ENCODE results near the gene CAPG. TPM values are rescaled to one million over a fixed set of nuclear protein-coding genes. Genes with fewer than 3 reads are reported as not detected.
"Not testable (repeated sequence)": the region's sequence is repeated elsewhere in the genome, so short reads cannot be mapped to it uniquely, and the experiment has no call there.

Gene CAPG
- total RNA-seq, 2 donors from 2014 or later = 80.7 to 96.1 TPM

DNA sequence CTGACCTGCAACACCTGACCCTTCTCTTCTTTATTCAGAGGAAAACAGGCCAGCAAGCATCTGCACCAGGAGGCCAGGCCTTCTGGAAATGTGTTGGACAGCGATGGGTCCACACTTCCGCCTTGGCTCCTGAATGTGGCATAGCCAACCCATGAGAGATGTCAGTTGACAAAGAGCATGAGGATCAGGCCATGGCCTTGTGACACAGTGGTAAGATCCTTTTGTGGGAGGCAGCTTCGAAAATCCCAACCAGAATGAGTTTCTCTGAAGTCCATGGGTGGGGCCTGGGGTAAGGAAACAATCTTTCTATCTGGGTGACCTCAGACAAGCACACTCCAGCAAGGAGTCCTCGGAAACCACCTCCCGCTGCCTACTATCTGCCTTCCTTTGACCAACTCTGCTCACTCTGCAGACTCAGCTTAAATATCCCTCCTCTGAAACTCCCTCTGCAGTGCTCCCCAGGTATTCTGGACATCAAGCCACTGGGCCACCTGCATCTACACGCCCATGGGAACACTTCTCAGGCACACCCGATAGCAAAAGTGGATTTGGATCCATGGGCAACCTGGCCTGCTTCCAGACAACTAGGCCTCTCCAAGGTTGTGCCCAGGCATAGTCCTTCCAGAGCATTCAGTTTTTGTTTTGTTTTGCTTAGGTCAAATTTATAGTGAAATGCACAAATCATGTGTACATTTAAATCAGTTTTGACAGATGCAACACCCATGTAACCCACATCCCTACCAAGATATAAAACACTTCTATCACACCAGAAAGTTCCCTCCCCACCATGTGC, 4.8 kb upstream of the CAPG start:
- WGBS = 86% methylated on average over 7 of the region's 7 CpGs
- Histone ChIP-seq H3K4me3 (no peak overlapping the region), H3K9me3 (no peaks in the 10 kb centered on the region), H3K4me1 (replicated peaks) (peaks cover 14% of the 10 kb centered on the region), H3K27me3 (replicated peaks; ENCODE audit: insufficient read depth) (no peaks in the 10 kb centered on the region), H3K27ac (no peak overlapping the region), H3K36me3 (no peaks in the 10 kb centered on the region)
- DNase-seq (ENCODE audit: low spot score) = no peak
- TF ChIP-seq POLR2A (IDR thresholded peaks at IDR 0.05) = no peak
- TF ChIP-seq, protein P1, sequence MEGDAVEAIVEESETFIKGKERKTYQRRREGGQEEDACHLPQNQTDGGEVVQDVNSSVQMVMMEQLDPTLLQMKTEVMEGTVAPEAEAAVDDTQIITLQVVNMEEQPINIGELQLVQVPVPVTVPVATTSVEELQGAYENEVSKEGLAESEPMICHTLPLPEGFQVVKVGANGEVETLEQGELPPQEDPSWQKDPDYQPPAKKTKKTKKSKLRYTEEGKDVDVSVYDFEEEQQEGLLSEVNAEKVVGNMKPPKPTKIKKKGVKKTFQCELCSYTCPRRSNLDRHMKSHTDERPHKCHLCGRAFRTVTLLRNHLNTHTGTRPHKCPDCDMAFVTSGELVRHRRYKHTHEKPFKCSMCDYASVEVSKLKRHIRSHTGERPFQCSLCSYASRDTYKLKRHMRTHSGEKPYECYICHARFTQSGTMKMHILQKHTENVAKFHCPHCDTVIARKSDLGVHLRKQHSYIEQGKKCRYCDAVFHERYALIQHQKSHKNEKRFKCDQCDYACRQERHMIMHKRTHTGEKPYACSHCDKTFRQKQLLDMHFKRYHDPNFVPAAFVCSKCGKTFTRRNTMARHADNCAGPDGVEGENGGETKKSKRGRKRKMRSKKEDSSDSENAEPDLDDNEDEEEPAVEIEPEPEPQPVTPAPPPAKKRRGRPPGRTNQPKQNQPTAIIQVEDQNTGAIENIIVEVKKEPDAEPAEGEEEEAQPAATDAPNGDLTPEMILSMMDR (IDR thresholded peaks at IDR 0.05) = no peak
- no peak for TF ChIP-seq POLR2AphosphoS5 (IDR thresholded peaks at IDR 0.05)
- intact Hi-C loops (cut with DNase I) = loop anchor here (5.0 kb wide), 1 partner anchor 192 kb away; no protein-coding TSS in a partner anchor

DNA sequence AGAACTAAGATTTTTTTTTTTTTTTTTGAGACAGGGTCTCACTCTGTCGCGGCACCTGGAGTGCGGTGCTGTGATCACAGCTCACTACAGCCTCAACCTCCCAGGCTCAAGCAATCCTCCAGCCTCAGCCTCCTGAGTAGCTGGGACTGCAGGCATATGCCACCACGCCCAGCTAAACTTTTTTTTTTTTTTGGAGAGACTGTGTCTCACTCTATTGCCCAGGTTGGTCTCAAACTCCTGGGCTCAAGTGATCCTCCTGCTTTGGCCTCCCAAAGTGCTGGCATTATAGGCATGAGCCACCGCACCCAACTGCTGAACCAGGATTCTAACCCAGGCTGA, 4.2 kb upstream of the CAPG start:
- DNase-seq (ENCODE audit: low spot score); H3K36me3 ChIP-seq; H3K9me3 ChIP-seq; intact Hi-C loops (cut with DNase I); H3K27me3 ChIP-seq (replicated peaks; ENCODE audit: insufficient read depth); H3K4me3 ChIP-seq: not testable (repeated sequence)
- peak overlapping the region in 1 of 2 donors; percentile 64 for H3K27ac ChIP-seq
- WGBS = 85% methylated on average over 5 of the region's 5 CpGs
- peaks cover 16% of the 10 kb centered on the region for H3K4me1 ChIP-seq (replicated peaks)

DNA sequence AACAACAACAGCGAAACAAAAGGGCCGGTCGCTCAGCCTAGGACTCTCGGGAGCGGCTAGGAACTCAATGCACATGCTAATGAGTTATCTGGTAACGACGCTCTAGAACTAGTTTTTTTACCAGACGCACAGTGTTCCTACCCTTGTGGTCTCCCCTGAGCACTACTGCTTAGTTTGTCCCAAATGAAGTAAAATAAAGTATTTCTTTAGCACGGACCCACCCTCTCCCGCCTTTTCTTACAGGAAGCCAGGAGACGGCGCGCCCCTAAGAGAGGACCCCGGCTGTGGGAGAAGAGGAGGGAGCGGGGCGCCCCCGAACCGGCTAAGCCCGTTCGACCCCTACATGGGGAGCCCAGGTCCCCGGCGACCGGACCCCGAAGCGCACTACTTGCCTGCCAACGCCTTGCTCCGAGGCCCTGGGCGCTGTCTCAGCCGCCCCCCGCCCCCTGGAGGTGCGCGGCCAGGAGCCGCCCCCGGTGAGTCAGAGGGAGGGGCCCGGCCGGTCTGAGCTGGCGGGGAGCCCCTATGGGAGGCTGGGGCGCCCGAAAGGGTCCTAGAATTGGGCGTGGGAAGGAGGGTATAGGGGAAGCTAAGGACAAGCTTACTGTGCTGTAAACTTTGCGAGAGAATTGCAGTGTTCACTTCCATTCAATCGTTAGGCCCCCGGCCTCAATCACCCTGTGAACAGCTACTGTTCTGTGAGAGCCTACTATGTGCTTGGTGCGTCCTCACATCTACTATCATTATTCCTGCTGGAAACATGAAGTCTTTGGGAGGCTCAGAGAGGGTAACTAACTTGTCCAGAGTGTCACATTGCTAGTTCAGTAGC, 3.6 kb upstream of the CAPG start:
- peak overlapping the region; percentile 64 to 75 for H3K27ac ChIP-seq
- DNase-seq (ENCODE audit: low spot score) = peak; percentile 57
- H3K9me3 ChIP-seq = no peaks in the 10 kb centered on the region
- intact Hi-C loops (cut with DNase I) = no loop called here
- H3K36me3 ChIP-seq = no peaks in the 10 kb centered on the region
- peaks cover 12% of the 10 kb centered on the region for H3K4me1 ChIP-seq (replicated peaks)
- peak overlapping the region; percentile 39 to 59 for H3K4me3 ChIP-seq
- WGBS = 2% methylated on average over 44 of the region's 44 CpGs
- no peaks in the 10 kb centered on the region for H3K27me3 ChIP-seq (replicated peaks; ENCODE audit: insufficient read depth)
- TF ChIP-seq POLR2AphosphoS5 (IDR thresholded peaks at IDR 0.05) = peak; percentile 66
- TF ChIP-seq, protein P1 (IDR thresholded peaks at IDR 0.05) = peak in 2 of 4 experiments; percentile 37 to 49
- TF ChIP-seq POLR2A (IDR thresholded peaks at IDR 0.05) = peak; percentile 93

DNA sequence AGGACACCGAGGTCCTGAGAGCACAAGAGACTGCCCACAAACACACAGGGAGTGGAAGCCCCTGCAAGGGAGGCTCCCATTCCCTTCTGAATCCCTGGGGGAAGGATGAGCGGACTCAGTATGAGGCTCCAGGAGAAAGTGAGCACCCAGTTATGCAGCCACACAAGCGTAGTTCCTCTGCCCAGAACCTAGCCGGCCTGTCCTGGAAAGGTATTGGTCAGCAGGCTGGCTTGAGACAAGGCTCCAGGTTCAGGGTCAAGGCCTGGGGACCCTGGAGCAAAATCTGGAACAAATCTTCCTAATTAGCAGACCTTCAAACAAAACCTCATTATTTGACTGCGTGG, 1.2 kb upstream of the CAPG start:
- 95% methylated on average over 5 of the region's 5 CpGs for WGBS
- no peaks in the 10 kb centered on the region for H3K27me3 ChIP-seq (replicated peaks; ENCODE audit: insufficient read depth)
- H3K27ac ChIP-seq = no peak overlapping the region
- H3K4me1 ChIP-seq (replicated peaks) = peaks cover 8% of the 10 kb centered on the region
- no peaks in the 10 kb centered on the region for H3K36me3 ChIP-seq
- intact Hi-C loops (cut with DNase I) = no loop called here
- H3K9me3 ChIP-seq = no peaks in the 10 kb centered on the region
- TF ChIP-seq POLR2AphosphoS5 (IDR thresholded peaks at IDR 0.05) (no peak), POLR2A (IDR thresholded peaks at IDR 0.05) (no peak)
- TF ChIP-seq, protein P1 (IDR thresholded peaks at IDR 0.05) = no peak
- no peak for DNase-seq (ENCODE audit: low spot score)
- no peak overlapping the region for H3K4me3 ChIP-seq

DNA sequence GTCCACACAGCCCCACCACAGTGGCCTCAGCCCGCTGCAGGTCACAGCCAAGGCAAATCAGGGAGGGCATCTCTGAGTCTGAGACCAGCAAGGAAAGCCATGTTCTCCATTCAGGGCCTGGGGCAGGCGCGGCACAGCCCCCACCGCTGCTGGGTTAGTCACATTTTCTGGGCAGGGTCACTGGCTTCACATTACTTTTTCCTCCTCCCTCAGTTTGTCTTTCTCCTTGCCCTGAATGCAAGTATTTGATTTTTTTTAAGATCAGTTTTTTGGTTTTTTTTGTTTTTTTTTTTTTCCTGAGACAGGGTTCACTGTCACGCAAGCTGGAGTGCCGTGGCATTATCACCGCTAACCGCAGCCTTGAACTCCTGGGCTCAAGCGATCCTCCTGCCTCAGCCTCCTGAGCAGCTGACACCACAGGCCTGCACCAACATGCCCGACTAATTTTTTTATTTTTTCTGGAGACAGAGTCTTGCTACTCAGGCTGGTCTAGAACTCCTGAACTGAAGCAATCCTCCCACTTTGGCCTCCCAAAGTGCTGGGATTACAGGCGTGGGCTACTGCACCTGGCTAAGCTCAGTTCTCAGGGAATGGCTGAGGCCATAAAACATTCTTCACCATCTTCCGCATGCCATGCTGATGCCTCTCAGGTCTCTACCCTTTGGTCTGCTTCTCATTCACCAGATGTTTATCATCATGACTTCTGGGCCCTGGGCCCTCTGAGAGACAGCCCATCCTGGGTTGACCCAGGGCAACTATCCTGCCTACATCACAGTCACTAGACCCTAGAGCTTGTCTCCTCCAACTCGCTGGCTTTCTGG, 628 bp upstream of the CAPG start:
- intact Hi-C loops (cut with DNase I) = no loop called here
- no peaks in the 10 kb centered on the region for H3K27me3 ChIP-seq (replicated peaks; ENCODE audit: insufficient read depth)
- H3K9me3 ChIP-seq = no peaks in the 10 kb centered on the region
- no peak overlapping the region for H3K4me3 ChIP-seq
- 80% methylated on average over 13 of the region's 13 CpGs for WGBS
- DNase-seq (ENCODE audit: low spot score) = no peak
- TF ChIP-seq POLR2AphosphoS5 (IDR thresholded peaks at IDR 0.05) (no peak), POLR2A (IDR thresholded peaks at IDR 0.05) (no peak)
- TF ChIP-seq, protein P1 (IDR thresholded peaks at IDR 0.05) = no peak
- peaks cover 8% of the 10 kb centered on the region for H3K4me1 ChIP-seq (replicated peaks)
- H3K27ac ChIP-seq = peak overlapping the region; percentile 33 to 56
- no peaks in the 10 kb centered on the region for H3K36me3 ChIP-seq
